ENCODE results near the gene AJAP1. TPM values are rescaled to one million over a fixed set of nuclear protein-coding genes. Genes with fewer than 3 reads are reported as not detected.

The AJAP1 gene
- total and polyA plus RNA-seq, 2 donors (not counting 1 experiment from before 2014, with no cell fraction given): 0.01 TPM; not detected in 1

DNA sequence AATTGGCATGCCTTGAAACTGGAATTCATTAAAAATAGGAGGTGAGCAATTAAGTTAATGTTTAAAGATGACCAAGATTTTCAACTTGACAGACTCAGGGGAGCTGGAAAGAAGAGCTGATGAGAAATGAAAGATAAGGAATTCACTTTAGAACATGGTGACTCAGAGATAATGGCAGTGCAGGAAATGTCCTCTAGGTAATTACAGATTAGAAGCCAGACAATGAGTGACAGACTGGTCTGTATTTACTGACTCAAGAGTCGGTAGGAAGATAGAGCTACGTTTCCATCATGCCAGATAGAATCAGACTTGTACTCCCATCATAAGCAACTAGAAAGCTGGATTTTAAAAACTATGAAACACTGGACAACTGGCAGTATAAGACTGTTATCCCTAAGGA lies 151.6 kb downstream of the AJAP1 start:
- no peak overlapping the region for H3K27ac ChIP-seq (ENCODE audit: insufficient read depth, low read length)
- no peak overlapping the region for H3K9ac ChIP-seq (ENCODE audit: insufficient read depth, low read length)
- no peak overlapping the region for H3K4me3 ChIP-seq (replicated peaks in 1 of 4; ENCODE audit: control extremely low read depth in 1 of 4, insufficient read depth in 1 of 4, low read depth in 3 of 4, low read length in 4 of 4)
- H4K20me1 ChIP-seq (ENCODE audit: control insufficient read depth, extremely low read depth, insufficient read depth, low read length): no peaks in the 10 kb centered on the region
- no peaks in the 10 kb centered on the region for H3K79me2 ChIP-seq (ENCODE audit: control insufficient read depth, insufficient read depth, low read length)
- H3K4me1 ChIP-seq (ENCODE audit: control insufficient read depth, extremely low read depth, insufficient read depth, low read length): no peaks in the 10 kb centered on the region
- no peaks in the 10 kb centered on the region for H3K36me3 ChIP-seq (ENCODE audit: control insufficient read depth, insufficient read depth, low read length)
- H3K9me3 ChIP-seq (ENCODE audit: control insufficient read depth, insufficient read depth, low read depth, low read length): no peaks in the 10 kb centered on the region
- DNase-seq (ENCODE audit: low read depth in 2 of 2): no peak
- H3K4me2 ChIP-seq (ENCODE audit: extremely low read depth, insufficient read depth, low read length): no peak overlapping the region
- no peak overlapping the region for H2AFZ ChIP-seq (ENCODE audit: low read length)
- H3K27me3 ChIP-seq (ENCODE audit: control insufficient read depth, insufficient read depth, low read length): no peaks in the 10 kb centered on the region
- TF ChIP-seq, protein P1, sequence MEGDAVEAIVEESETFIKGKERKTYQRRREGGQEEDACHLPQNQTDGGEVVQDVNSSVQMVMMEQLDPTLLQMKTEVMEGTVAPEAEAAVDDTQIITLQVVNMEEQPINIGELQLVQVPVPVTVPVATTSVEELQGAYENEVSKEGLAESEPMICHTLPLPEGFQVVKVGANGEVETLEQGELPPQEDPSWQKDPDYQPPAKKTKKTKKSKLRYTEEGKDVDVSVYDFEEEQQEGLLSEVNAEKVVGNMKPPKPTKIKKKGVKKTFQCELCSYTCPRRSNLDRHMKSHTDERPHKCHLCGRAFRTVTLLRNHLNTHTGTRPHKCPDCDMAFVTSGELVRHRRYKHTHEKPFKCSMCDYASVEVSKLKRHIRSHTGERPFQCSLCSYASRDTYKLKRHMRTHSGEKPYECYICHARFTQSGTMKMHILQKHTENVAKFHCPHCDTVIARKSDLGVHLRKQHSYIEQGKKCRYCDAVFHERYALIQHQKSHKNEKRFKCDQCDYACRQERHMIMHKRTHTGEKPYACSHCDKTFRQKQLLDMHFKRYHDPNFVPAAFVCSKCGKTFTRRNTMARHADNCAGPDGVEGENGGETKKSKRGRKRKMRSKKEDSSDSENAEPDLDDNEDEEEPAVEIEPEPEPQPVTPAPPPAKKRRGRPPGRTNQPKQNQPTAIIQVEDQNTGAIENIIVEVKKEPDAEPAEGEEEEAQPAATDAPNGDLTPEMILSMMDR (conservative IDR thresholded peaks at IDR 0.05 in 1 of 2, IDR thresholded peaks at IDR 0.05 in 1 of 2; ENCODE audit: low read depth in 1 of 2, low read length in 2 of 2): no peak
- no peak for TF ChIP-seq EZH2 (IDR thresholded peaks at IDR 0.05; ENCODE audit: low read length, missing control alignments)

DNA sequence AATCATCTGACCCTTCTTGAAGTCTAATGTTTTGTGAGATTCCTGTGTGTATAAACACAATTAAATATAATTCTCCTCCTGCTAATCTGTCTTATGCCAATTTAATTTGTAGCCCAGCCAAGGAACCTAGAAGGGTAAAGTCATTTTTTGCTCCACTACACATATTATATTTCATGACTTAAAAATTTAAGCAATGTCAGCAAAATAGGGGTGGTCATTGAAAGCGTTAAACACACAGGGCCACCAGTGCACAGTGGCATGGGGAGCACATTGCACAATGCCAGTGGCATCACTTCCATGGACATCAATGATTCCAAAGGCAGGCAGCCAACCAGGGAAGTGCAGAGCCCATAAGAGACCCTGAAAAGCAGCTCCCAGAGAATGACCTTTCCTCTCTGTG lies 166.1 kb downstream of the AJAP1 start:
- no peaks in the 10 kb centered on the region for H3K4me1 ChIP-seq (ENCODE audit: control insufficient read depth, extremely low read depth, insufficient read depth, low read length)
- no peak overlapping the region for H2AFZ ChIP-seq (ENCODE audit: low read length)
- TF ChIP-seq, protein P1 (conservative IDR thresholded peaks at IDR 0.05 in 1 of 2, IDR thresholded peaks at IDR 0.05 in 1 of 2; ENCODE audit: low read depth in 1 of 2, low read length in 2 of 2): no peak
- TF ChIP-seq EZH2 (IDR thresholded peaks at IDR 0.05; ENCODE audit: low read length, missing control alignments): no peak
- H3K9me3 ChIP-seq (ENCODE audit: control insufficient read depth, insufficient read depth, low read depth, low read length): no peaks in the 10 kb centered on the region
- no peaks in the 10 kb centered on the region for H4K20me1 ChIP-seq (ENCODE audit: control insufficient read depth, extremely low read depth, insufficient read depth, low read length)
- H3K36me3 ChIP-seq (ENCODE audit: control insufficient read depth, insufficient read depth, low read length): no peaks in the 10 kb centered on the region
- no peak for DNase-seq (ENCODE audit: low read depth in 2 of 2)
- no peak overlapping the region for H3K9ac ChIP-seq (ENCODE audit: insufficient read depth, low read length)
- no peaks in the 10 kb centered on the region for H3K27me3 ChIP-seq (ENCODE audit: control insufficient read depth, insufficient read depth, low read length)
- no peak overlapping the region for H3K27ac ChIP-seq (ENCODE audit: insufficient read depth, low read length)
- H3K4me2 ChIP-seq (ENCODE audit: extremely low read depth, insufficient read depth, low read length): no peak overlapping the region
- no peak overlapping the region for H3K4me3 ChIP-seq (replicated peaks in 1 of 4; ENCODE audit: control extremely low read depth in 1 of 4, insufficient read depth in 1 of 4, low read depth in 3 of 4, low read length in 4 of 4)
- H3K79me2 ChIP-seq (ENCODE audit: control insufficient read depth, insufficient read depth, low read length): no peaks in the 10 kb centered on the region

DNA sequence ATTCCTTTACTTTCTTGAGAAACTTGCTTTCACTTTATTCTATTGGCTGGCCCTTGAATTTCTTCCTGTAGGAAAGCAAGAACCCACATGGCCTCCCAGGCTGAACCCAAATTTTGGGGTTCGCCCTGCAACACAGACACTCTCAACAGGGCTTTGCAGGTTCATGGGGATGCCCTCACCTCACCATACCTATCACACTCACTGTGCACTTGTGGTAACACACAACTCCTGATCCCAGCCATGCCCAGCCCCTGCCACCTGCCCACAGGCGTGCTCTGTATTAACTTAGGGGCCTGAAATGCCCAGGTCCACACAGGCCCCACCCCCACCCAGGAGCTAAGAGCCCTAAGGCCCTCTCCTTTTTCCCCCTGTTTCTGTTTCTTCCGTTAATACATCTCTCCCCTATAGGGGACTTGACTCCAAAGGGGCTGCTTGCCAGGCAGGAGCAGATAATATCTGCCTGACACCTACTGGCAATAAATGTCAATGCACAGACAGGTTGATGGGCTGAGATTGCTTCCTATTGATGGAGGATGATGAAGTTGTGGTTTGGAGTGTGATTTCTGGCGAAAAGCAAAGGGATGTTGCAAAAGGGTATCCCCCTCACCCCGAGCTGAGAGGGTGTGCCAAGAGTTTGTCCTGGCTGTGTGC lies 171.5 kb downstream of the AJAP1 start:
- Histone ChIP-seq H4K20me1 (ENCODE audit: control insufficient read depth, extremely low read depth, insufficient read depth, low read length) (no peaks in the 10 kb centered on the region), H3K27ac (ENCODE audit: insufficient read depth, low read length) (no peak overlapping the region), H3K79me2 (ENCODE audit: control insufficient read depth, insufficient read depth, low read length) (no peaks in the 10 kb centered on the region), H3K4me1 (ENCODE audit: control insufficient read depth, extremely low read depth, insufficient read depth, low read length) (no peaks in the 10 kb centered on the region), H3K36me3 (ENCODE audit: control insufficient read depth, insufficient read depth, low read length) (no peaks in the 10 kb centered on the region), H3K4me2 (ENCODE audit: extremely low read depth, insufficient read depth, low read length) (no peak overlapping the region), H3K27me3 (ENCODE audit: control insufficient read depth, insufficient read depth, low read length) (no peaks in the 10 kb centered on the region), H2AFZ (ENCODE audit: low read length) (no peak overlapping the region), H3K4me3 (replicated peaks in 1 of 4; ENCODE audit: control extremely low read depth in 1 of 4, insufficient read depth in 1 of 4, low read depth in 3 of 4, low read length in 4 of 4) (no peak overlapping the region), H3K9me3 (ENCODE audit: control insufficient read depth, insufficient read depth, low read depth, low read length) (no peaks in the 10 kb centered on the region), H3K9ac (ENCODE audit: insufficient read depth, low read length) (no peak overlapping the region)
- no peak for TF ChIP-seq EZH2 (IDR thresholded peaks at IDR 0.05; ENCODE audit: low read length, missing control alignments)
- TF ChIP-seq, protein P1 (conservative IDR thresholded peaks at IDR 0.05 in 1 of 2, IDR thresholded peaks at IDR 0.05 in 1 of 2; ENCODE audit: low read depth in 1 of 2, low read length in 2 of 2): no peak
- no peak for DNase-seq (ENCODE audit: low read depth in 2 of 2)

Data from fibroblast of lung (primary cell).